Fibroblast of villous mesenchyme (primary cell): ENCODE results near the gene CDH22. TPM values are rescaled to one million over a fixed set of nuclear protein-coding genes. Genes with fewer than 3 reads are reported as not detected.

Experiments used
- DNase-seq: peaks from one replicate; pipeline ENCODE4 v3.0.0-alpha.2; 2010; ENCODE audit warnings: low read depth
- H3K4me3 ChIP-seq: 2 replicates; pipeline ENCODE4 v1.5.1; 2011; ENCODE audit warnings: low read depth, mild to moderate bottlenecking, low read length
- CTCF ChIP-seq: IDR thresholded peaks from 2 replicates; pipeline ENCODE4 v1.5.1; 2012; ENCODE audit warnings: low read depth, mild to moderate bottlenecking, low read length; ENCODE audit not compliant: insufficient read depth
- total RNA-seq: library from RNA; depleted of rRNA; stranded (reverse); fragments of >200 nt; gene quantifications from 2 replicates; pipeline ENCODE4 v1.2.3, GENCODE V29; 2012

Gene CDH22
- total RNA-seq, 1 donor: not detected

DNA sequence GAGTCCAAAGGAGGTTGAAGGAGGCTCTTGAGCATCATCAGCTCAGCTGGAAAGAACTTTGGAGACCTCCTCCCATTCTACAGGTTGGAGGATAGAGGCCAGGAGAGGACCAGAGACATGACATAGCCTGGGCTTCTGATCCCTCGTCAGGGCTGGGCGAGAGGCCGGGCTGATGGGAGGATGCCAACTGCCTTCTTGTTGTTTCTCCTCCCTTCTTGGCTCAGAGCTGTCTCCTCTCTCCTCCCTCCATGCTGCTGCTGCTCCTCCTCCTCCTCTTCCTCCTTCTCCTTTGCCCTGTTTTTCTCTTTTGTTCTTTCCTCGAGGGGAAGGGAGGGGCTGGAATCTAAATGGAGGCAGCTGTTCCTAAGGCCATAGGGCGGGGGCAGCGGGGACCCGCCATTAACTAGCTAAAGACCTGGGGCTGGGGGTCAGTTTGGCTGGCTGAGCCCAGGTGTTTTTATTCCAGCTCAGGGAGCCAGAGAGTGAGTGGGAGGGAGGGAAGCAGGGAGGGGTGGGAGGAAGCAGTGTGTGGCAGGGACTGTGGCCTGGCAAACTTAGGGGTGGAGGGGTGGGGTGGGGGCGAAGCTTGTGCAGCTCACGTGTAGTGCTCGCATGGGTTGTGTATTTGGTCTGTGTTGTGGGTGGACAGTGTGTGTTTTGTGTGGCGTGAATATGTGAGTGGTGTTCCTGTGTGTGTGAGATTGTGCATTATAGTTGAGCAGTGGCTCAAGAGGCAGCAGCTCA lies 105.4 kb downstream of the CDH22 start:
- DNase-seq: no peak

DNA sequence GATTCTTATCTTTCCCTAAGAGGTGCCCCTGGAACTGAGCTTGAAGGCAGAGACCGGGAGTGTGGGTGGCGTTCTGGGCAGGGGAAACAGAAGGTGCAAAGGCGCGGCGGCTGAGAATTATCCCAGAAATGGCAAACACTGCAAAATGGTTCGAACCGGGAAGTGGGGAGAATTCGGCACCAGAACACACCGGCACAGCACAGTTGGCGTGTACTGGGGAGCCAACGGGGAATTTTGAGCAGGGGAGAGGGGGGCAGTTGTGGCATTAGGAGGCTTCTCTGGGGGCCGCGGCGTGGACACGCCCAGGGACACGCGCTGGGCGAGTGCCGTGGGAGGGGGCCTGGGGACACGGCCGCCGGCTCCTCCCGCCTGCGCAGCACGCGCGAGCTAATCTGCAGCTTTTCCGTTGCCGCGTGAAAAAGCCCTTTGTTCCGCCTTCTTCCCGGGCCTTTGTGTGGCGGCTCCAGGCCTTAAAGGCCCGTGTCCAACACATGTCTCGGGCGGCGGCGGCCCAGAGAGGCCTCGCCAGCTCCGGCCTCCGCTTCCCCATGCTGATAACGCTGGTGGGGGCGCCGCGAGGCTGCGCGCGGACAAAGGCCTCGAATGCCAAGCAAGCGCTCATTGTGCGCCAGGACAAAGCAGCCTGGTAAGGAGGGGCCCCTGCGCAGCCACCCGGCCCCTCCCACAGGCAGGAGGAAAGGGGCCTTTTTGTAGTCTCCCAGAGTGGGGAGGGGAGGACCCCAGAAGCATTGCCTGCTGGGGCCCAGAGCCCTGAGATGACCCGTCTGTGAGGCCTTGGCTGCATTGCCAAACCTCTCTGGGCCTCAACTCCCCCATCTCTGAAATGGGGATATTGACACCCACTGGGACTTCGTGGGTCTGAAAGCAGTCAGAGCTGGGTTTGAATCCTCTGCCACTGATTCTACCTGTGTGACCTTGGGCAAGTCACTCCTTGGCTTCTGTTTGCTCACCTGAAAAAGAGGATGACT lies 107.4 kb downstream of the CDH22 start:
- TF ChIP-seq CTCF: no peak
- DNase-seq: no peak
- H3K4me3 ChIP-seq: no peak overlapping the region

More for the DNA sequence above, 105.4 kb downstream of the CDH22 start:
- no peak for TF ChIP-seq CTCF
- H3K4me3 ChIP-seq: no peak overlapping the region

GRCh38 chr20:46199198-46199597 lies 109.1 kb downstream of the CDH22 start:
- TF ChIP-seq CTCF: no peak
- H3K4me3 ChIP-seq: no peak overlapping the region
- no peak for DNase-seq

DNA sequence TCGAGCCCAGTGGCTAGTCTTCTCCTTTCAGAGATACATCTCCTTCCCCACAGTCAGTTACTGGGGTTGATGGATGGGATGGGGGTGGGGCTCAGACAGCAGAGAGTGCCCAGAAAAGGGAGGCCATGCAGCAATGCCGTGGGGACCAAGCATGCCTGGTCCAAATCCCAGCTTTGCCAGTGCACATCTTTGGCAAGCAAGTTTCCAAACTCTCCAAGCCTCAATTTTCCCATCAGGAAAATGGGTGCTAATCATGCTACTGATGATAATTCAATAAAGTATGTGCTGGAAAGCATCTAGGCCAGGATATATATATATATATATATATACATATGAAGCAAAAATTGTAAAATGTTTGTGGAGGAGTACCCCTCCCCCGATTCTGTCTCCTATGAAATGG lies 111.3 kb downstream of the CDH22 start:
- H3K4me3 ChIP-seq: no peak overlapping the region
- no peak for TF ChIP-seq CTCF
- no peak for DNase-seq

GRCh38 chr20:46195264-46196036 lies 112.8 kb downstream of the CDH22 start:
- TF ChIP-seq CTCF: no peak
- DNase-seq: no peak
- H3K4me3 ChIP-seq: no peak overlapping the region

DNA sequence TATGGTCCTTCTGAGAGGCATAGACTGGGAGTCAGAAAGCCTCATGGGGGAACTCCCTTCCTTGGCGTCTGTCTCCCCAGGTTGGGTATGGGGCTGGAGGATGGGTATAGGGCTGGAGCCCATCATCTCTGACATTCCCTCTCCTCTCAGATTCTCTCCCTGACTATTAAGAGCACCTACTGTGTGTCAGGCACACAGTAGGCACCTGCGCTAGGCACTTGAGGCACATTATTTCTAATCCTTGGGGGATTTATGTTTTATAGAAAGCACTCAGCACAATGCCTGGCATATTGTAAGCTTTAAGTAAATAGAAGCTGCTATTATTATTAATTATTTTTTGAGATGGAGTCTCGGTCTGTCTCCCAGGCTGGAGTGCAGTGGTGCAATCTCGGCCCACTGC lies 113.9 kb downstream of the CDH22 start:
- TF ChIP-seq CTCF: no peak
- DNase-seq: no peak
- H3K4me3 ChIP-seq: no peak overlapping the region
